Measurements from ENCODE around the gene RALGDS. TPM values are rescaled to one million over a fixed set of nuclear protein-coding genes. Genes with fewer than 3 reads are reported as not detected.

Gene RALGDS
- total RNA-seq, 1 donor from 2014 or later, result 29.2 TPM

GRCh38 chr9:133140174-133140505 lies 19.1 kb upstream of the RALGDS start:
- ChIA-PET CTCF (no interaction called here), POLR2A (interaction anchor here (0.6 kb wide), 1 partner anchor 9 kb away, joined by 4 read pairs; no protein-coding TSS in a partner anchor)
- DNase-seq (no peak), ATAC-seq (ENCODE audit: low read depth) (no peak)
- Mint-ChIP-seq H3K36me3 (ENCODE audit: low read depth) (peaks cover 4% of the 10 kb centered on the region), H3K4me3 (no peak overlapping the region), H3K4me1 (peaks cover 44% of the 10 kb centered on the region), H3K27ac (no peak overlapping the region), H3K27me3 (no peaks in the 10 kb centered on the region), H3K9me3 (no peaks in the 10 kb centered on the region)
- intact Hi-C loops (cut with micrococcal nuclease), result no loop called here
- TF ChIP-seq CTCF (IDR thresholded peaks at IDR 0.05), result no peak

- CTCF ChIA-PET, result no interaction called here
Observed at GRCh38 chr9:133139246-133140173, 18.5 kb upstream of the RALGDS start.

GRCh38 chr9:133137451-133138231 lies 16.6 kb upstream of the RALGDS start:
- DNase-seq (no peak), ATAC-seq (ENCODE audit: low read depth) (no peak)
- Mint-ChIP-seq H3K27ac (no peak overlapping the region), H3K9me3 (no peaks in the 10 kb centered on the region), H3K27me3 (no peaks in the 10 kb centered on the region), H3K4me3 (no peak overlapping the region), H3K4me1 (peaks cover 43% of the 10 kb centered on the region), H3K36me3 (ENCODE audit: low read depth) (peaks cover 4% of the 10 kb centered on the region)
- ChIA-PET POLR2A (interaction anchor here (0.7 kb wide), 1 partner anchor 320 kb away, joined by 3 read pairs; no protein-coding TSS in a partner anchor), CTCF (no interaction called here)
- TF ChIP-seq CTCF (IDR thresholded peaks at IDR 0.05), result no peak
- intact Hi-C loops (cut with micrococcal nuclease), result no loop called here

More at GRCh38 chr9:133139246-133140173, 18.5 kb upstream of the RALGDS start:
- no peak for TF ChIP-seq CTCF (IDR thresholded peaks at IDR 0.05)
- peaks cover 4% of the 10 kb centered on the region for H3K36me3 Mint-ChIP-seq (ENCODE audit: low read depth)
- H3K27ac Mint-ChIP-seq, result no peak overlapping the region
- ATAC-seq (ENCODE audit: low read depth) (no peak), DNase-seq (no peak)
- intact Hi-C loops (cut with micrococcal nuclease), result no loop called here
- H3K4me1 Mint-ChIP-seq, result peaks cover 42% of the 10 kb centered on the region
- H3K9me3 Mint-ChIP-seq, result no peaks in the 10 kb centered on the region
- H3K4me3 Mint-ChIP-seq, result no peak overlapping the region
- no peaks in the 10 kb centered on the region for H3K27me3 Mint-ChIP-seq
- POLR2A ChIA-PET, result interaction anchor here (0.6 kb wide), 1 partner anchor 9 kb away, joined by 4 read pairs; no protein-coding TSS in a partner anchor

- Mint-ChIP-seq H3K27me3 (no peaks in the 10 kb centered on the region), H3K36me3 (ENCODE audit: low read depth) (peaks cover 4% of the 10 kb centered on the region), H3K9me3 (no peaks in the 10 kb centered on the region), H3K4me1 (peaks cover 52% of the 10 kb centered on the region), H3K4me3 (no peak overlapping the region), H3K27ac (peak overlapping the region; percentile 98)
- ChIA-PET POLR2A (interaction anchor here (0.8 to 2.0 kb wide), 2 partner anchors 9 to 10 kb away, joined by 6 to 7 read pairs; no protein-coding TSS in a partner anchor), CTCF (interaction anchor here (1.3 to 5.0 kb wide), 2 partner anchors 9 kb away, joined by 4 to 51 read pairs; no protein-coding TSS in a partner anchor)
- ATAC-seq (ENCODE audit: low read depth) (no peak), DNase-seq (no peak)
- intact Hi-C loops (cut with micrococcal nuclease), result no loop called here
- TF ChIP-seq CTCF (IDR thresholded peaks at IDR 0.05), result no peak
Observed at GRCh38 chr9:133135146-133135745, 14.2 kb upstream of the RALGDS start.
